ELF-1 (cell line): ENCODE results near the gene AHNAK2.

Source experiments
- DNase-seq: peaks from one replicate; pipeline ENCODE4 v3.0.0-alpha.2; 2016; ENCODE audit warnings: low read depth, low spot score

AHNAK2 gene

GRCh38 chr14:104986487-104987164, 8.5 kb upstream of the AHNAK2 start:
- no peak for DNase-seq

DNA sequence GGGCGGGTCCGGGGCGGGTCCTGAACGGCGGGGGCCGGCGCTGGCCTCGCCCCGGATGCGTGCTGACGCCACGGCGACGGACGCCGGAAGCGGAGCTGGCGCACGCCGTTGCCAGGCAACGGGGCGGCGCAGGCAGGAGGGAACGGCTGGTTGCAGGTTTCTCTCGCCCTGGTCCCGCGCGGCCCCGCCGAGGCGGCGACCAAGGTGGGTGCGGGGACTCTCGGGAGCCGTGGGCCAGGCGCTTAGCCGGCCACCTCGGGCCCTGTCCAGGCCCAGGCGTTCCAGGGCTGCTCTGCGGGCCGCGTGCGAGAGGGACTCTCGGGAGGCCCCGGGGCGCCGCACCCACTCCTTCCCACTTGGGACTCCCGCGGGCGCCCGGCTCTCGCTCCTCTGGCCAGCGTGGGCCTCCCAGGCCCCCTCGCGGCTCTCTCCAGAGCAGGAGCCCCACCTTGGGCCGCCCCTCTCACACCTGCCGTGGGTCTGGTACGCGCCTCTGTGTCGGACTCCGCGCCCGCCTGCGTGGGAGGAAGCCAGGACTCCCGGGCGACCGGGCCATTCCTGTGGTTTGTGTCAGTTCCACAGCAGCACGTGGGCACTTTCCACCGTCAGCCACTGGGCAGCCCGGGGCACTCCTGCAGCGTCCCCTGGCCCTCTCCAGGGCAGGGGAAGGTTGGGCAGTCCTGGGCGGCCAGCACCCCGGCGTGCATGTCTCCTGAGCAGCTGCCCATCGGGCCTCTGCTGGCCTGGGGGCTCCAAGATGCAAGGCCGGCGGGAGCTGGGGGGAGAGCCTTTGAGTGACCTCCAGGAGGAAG, 7.7 kb upstream of the AHNAK2 start, which contains the start of gene CLBA1:
Gene CLBA1, plus strand, starts transcription at position 114 of the 812 bp plus-strand sequence. Its CDS starts 644 bp downstream, at position 758.
- DNase-seq, result peak; percentile 88

- no peak for DNase-seq
Measured at GRCh38 chr14:104984056-104984894, 6.1 kb upstream of the AHNAK2 start.

DNA sequence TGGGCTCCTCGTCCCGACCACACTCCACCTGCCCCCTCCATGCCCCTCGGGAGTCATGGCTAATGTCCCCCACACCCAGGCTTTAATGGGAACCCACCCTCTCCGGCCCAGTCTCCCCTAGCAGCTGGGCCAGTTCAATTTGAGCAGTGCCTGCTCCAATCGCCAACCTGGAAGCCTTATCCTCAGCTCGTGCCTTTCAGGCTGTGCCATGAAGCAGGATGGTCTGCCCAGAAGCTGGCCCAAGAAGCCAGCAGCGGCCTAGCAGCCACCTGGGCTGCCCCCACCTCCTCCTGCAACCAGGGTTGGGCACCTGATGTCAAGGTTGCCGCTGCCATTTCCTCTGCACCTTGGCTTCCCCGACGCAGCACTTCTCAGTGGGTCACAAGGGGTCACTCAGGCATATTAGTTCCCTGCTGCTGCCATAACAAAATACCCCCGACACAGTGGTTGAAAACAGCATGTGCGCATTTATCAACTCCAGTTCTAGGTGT, 5.1 kb upstream of the AHNAK2 start:
- DNase-seq, result no peak

GRCh38 chr14:104982548-104983230, 4.5 kb upstream of the AHNAK2 start:
- DNase-seq, result no peak

DNA sequence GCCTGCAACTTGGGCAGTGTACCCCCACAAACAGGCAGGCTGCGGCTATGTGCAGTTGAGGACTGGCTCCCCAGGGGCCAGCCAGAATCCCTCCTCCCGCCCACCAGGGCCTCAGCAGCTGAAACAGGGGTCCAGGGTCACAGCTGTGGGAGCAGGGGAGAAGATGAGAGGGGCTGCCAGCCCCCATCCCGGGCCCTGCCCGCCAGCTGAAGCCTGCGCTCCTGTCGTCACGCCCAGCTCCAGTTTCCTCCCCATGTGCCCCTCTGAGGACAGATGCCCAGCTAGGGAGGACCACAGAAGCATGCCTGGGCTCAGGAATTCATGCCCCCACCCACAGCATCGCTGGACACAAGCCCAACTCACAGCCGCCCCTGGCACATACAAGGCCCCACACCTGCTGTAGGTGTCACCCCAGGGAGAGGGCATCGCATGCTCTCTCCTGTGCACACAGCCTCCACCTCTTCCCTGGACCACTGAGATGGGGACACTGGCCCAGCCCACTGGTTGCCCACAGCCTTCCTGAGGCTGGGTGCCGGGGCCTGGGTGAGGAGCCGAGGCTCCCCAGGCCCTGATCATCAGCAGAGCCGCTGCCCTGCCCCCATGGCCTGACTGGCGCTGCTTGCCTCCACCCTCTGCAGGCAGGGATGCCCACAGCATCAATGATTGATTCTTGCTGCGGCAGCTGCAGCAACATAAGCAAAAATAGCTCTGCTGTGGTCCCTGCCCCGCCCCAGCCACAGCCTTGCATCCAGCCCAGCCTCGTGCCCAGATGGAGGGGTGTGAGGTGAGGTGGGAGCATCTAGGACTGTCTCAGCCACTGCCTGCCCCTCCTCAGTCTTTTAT, 3.7 kb upstream of the AHNAK2 start:
- DNase-seq, result no peak

GRCh38 chr14:104980611-104981531, 2.7 kb upstream of the AHNAK2 start:
- DNase-seq, result no peak

GRCh38 chr14:104979758-104980610, 1.8 kb upstream of the AHNAK2 start:
- no peak for DNase-seq

- no peak for DNase-seq
Measured at GRCh38 chr14:104978746-104979691, 845 bp upstream of the AHNAK2 start.

GRCh38 chr14:104977008-104977680, 1.0 kb downstream of the AHNAK2 start:
- DNase-seq, result no peak

- DNase-seq, result peak; percentile 91
Measured at GRCh38 chr14:104976198-104977007, 1.8 kb downstream of the AHNAK2 start.

DNA sequence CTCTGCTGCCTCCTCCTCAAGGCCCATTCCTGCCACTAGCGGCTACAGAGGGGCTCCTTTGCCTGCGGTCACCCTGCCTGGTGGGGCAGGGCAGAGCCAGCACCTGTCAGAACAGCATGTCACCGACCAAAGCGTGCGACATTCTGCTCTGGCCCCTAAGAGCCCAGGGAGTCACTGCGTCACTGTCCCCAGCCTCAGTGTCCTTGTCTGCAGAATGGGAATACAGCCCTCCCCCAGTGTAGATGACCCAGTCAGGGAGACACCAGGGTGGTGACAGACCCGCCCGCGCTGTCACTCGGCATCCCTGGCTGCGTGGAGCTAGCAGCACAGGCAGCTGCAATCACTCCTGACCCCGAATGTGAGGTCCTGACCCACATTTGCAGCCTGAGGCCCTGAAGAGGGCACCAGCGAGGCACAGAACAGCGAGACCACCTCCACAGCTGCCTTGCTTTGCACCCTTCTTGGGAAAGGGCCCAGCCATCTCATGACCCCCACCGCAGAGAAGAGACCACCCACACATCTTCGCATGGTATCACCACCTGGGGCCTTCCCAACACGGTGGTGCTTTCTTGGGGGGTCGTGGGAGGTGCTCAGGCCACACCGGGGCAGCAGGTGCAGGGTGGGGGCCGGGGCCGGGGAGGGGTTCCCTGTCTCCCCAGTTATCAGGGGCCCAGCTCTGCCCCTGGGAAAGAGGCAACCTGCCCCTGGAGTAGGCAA, 2.5 kb downstream of the AHNAK2 start:
- DNase-seq, result no peak

GRCh38 chr14:104974665-104975390, 3.3 kb downstream of the AHNAK2 start:
- no peak for DNase-seq

DNA sequence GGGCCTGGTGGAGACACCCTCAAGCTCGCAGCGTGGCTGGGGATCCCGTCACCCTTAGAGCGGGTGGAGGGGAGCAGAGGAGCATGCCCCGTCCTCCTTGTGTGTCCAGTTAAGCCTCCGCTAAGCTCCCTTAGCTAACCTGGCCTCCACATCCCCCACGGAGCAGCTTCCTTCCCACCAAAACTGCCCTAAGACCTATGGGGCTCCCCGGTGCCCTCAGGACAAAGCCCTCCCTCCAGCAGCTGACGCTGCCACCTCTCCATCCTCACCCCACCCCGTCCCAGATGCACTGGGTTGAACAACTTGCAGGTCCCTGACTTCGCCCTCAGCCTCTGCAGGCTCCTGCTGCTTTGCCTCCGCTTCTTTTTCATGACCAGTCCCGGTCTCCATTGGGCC, 4.0 kb downstream of the AHNAK2 start:
- no peak for DNase-seq
